K562 (cell line): ENCODE results near the gene TPK1.

Source experiments
- BCOR ChIP-seq: fragments of 450-650 bp; IDR thresholded peaks from 2 replicates; pipeline ENCODE4 v1.6.1; 2016
- HDAC6 ChIP-seq: IDR thresholded peaks from 2 replicates; pipeline ENCODE4 v1.6.1; 2012; ENCODE audit warnings: low read depth, mild to moderate bottlenecking, control low read depth, inconsistent platforms, low read length, moderate library complexity
- NCOA6 ChIP-seq: fragments of 450-650 bp; IDR thresholded peaks from 2 replicates; pipeline ENCODE4 v1.6.1; 2017; ENCODE audit warnings: mild to moderate bottlenecking
- TF ChIP-seq, protein P1 (sequence below), 2 experiments: IDR thresholded peaks in 1 of 2; conservative IDR thresholded peaks in 1 of 2; 2 replicates each; pipeline ENCODE4 v1.6.1; 2016; ENCODE audit warnings: low read depth in 2 of 2, mild to moderate bottlenecking in 1 of 2, missing compliant biosample characterization in 1 of 2, missing genetic modification characterization in 1 of 2, moderate library complexity in 1 of 2
- TF ChIP-seq, protein P2 (sequence below): fragments of 450-650 bp; IDR thresholded peaks from 2 replicates; pipeline ENCODE4 v1.6.1; 2017; ENCODE audit warnings: mild to moderate bottlenecking, moderate library complexity

DNA sequence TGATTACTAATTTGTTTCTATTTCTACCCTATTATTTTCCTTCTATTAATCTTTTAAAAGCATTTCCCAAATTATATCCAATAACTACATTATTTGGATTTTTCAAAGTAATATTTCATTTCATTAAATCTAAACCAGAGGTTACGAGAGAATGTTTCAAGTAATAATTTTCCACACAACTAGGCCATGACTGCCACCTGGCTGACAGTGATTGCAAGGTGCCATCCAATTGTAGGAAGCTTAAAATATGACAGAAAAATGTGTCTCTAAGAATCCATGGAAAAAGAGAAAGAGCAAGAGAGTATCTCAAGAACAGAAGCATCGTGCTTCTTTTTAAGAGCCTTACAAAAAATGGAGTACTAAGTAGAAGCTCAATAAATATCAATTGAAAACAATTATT lies 48.7 kb downstream of the TPK1 start:
- TF ChIP-seq HDAC6 (no peak), NCOA6 (no peak), BCOR (no peak)
- TF ChIP-seq, protein P1, sequence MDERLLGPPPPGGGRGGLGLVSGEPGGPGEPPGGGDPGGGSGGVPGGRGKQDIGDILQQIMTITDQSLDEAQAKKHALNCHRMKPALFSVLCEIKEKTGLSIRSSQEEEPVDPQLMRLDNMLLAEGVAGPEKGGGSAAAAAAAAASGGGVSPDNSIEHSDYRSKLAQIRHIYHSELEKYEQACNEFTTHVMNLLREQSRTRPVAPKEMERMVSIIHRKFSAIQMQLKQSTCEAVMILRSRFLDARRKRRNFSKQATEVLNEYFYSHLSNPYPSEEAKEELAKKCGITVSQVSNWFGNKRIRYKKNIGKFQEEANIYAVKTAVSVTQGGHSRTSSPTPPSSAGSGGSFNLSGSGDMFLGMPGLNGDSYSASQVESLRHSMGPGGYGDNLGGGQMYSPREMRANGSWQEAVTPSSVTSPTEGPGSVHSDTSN (CRISPR knock-in tag; IDR thresholded peaks at IDR 0.05; ENCODE audit: low read depth): no peak
- TF ChIP-seq, protein P1 (tag; conservative IDR thresholded peaks at IDR 0.05; ENCODE audit: low read depth): no peak
- TF ChIP-seq, protein P2, sequence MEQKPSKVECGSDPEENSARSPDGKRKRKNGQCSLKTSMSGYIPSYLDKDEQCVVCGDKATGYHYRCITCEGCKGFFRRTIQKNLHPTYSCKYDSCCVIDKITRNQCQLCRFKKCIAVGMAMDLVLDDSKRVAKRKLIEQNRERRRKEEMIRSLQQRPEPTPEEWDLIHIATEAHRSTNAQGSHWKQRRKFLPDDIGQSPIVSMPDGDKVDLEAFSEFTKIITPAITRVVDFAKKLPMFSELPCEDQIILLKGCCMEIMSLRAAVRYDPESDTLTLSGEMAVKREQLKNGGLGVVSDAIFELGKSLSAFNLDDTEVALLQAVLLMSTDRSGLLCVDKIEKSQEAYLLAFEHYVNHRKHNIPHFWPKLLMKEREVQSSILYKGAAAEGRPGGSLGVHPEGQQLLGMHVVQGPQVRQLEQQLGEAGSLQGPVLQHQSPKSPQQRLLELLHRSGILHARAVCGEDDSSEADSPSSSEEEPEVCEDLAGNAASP: no peak
